DMS79 (cell line): ENCODE results near the gene ADCY2.

Experiments used
- DNase-seq: peaks from one replicate; lab custom pipeline; 2025; lab: John Stamatoyannopoulos, UW

ADCY2 gene

GRCh38 chr5:7515284-7515914 lies 119.5 kb downstream of the ADCY2 start:
- no peak for DNase-seq

GRCh38 chr5:7516253-7516652 lies 120.3 kb downstream of the ADCY2 start:
- no peak for DNase-seq

DNA sequence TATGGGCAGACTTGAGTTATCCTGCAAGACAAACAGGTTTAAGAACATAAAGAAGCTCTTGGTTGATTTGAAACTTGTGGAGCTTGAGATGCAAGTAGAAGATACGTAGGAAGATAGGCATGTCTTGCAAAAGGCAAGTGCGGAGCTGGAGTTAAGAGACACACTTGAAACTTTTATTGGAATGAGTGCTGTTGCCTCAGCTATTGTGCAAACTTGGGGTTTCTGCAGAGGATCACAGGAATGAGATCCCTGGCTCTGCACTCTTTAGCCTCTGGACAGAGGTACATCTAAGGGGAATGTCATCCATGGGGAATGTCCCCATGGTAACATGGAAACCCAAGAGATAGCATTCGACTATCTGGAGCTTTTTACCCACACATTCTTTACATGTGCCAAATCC lies 121.1 kb downstream of the ADCY2 start:
- DNase-seq = no peak

DNA sequence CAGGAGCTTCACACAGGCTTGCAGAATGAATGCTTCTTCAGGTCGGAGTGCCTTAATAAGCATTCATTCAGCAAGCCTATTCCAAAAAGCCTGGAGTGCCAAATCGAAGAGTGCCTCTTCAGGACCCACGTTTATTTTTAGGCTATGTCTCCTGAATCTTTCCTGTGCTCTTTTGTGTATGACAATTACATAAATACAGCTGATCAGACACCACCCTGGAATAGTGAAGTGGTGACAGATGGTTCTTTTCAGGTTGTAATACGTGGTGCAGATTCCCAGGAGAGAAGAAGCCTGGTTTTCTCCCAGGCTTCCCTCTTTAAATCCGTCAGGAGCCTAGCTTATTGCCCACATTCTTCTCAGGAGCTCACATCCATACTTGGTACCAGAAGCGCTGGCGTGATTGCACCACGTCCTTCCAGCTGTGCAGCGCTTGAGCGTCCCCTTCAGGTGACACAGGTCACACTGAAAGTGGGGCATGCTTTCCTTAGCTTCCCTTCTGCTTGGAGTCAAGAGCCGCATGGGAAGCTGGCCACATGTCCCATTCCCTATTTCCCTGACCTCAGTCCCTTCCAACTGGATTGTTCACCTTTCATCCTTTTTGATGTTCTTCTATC lies 123.1 kb downstream of the ADCY2 start:
- DNase-seq = no peak

GRCh38 chr5:7519564-7519963 lies 123.6 kb downstream of the ADCY2 start:
- DNase-seq = no peak

DNA sequence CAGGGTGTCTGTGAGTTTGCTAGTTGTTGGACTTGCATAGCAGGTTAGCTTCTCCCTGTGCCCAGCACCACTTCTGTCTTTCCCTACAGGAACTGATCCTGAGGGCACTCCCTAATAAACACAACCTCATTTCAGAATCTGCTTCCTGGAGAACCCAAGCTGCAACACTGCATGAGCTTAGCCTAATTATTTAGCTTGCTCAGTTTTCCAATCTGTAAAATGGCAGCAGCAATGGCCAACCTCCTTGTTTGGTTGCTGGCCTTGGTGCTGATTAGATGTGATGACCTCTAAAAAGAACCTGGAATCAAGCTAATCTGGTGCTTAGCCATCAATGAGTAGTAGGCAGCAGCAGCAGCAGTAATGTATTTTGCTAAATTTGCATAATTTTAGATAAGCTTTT lies 133.9 kb downstream of the ADCY2 start:
- DNase-seq = no peak

- no peak for DNase-seq
Observed at GRCh38 chr5:7533941-7534340, 138.0 kb downstream of the ADCY2 start.

- no peak for DNase-seq
Observed at GRCh38 chr5:7534505-7534904, 138.6 kb downstream of the ADCY2 start.

DNA sequence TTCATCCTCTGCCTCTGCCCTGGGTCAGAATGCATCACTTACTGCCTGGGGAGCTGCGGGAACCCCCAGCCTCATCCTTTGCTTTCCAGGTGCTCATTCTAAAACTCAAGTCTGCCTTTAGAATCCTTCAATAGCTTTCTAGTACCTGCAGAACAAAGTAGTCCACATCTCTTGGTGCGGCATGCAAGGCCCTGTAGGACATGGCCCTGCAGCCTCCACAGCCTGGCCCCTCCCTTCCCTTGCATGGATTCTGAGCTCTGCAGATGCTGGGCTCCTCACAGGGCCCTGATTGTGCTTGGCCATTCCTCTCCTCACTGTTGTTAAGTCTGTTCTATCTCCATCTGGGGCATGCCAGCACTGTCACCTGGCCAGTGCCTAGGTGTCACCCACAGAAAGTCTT lies 141.6 kb downstream of the ADCY2 start:
- DNase-seq = no peak

- no peak for DNase-seq
Observed at GRCh38 chr5:7539571-7539970, 143.6 kb downstream of the ADCY2 start.

DNA sequence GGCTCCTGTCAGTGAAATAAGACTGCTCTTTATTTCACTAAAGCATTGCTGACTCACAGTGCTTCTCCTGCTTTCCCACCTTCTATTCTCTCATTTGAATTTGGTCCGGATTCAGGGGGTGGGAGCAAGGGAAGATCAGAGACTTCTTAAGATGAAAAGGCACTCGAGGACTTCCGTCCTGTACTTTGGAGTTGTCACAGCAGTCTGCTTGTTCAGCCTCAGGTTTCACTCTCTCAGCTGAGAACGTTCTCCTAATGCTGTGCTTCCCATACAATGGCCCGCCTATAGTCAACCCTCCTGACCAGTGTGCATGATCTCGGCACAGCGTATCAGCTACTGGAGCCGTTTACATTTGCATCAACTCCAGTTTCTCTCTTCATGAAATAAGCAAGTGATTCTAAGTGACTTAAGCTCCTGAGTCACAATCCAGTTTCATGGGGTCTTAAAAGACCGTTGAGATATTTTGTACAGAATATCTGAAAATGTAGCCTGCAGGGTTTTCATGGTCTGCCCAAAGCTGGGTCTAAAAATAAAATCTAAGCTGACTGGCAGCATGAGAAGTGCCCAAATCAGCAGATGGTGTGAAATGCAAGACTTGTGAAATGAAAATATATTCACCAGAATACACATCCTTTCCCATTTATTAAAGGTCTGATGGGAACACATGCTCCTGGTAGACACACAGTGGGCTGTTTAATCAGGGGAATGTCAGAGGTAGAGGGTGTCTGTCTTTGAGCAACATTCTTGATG lies 145.0 kb downstream of the ADCY2 start:
- no peak for DNase-seq

DNA sequence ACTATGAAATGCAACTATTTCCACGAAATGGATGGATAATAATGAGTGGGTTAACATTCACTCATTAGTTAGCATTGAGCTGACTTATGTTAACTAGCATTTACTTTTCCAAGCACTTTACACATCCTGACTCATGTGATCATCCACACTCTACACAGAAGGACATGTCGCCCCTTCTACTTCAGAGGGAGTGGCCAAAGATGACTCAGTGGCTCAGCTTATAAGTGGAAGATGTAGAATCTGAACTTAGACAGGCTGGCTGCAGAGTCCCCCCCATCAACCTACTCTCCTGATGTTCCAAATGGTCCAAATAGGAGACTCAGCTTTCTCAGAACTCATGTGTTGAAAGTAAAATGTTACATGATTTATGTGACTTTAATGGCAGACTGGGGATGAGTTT lies 146.0 kb downstream of the ADCY2 start:
- DNase-seq = no peak

GRCh38 chr5:7546555-7546954 lies 150.6 kb downstream of the ADCY2 start:
- DNase-seq = no peak

DNA sequence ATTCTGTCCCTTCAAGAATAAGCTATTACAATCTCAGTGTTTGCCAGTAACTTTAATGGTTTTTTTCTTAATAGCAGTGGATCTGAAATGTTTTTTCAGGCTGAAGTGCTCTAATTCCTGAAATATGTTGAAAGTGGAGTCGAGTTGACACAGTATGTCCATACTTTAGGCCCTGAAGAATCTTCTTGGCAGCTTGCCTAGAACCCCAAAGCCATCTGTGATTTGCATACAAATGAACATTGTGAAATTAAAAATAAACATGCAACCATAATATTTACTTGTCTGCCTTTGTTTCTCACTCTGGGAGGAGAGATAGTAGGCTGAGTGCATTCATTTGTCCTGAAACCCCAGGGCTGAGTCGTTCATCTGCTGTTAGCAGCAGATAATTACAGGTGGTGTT lies 152.7 kb downstream of the ADCY2 start:
- no peak for DNase-seq

DNA sequence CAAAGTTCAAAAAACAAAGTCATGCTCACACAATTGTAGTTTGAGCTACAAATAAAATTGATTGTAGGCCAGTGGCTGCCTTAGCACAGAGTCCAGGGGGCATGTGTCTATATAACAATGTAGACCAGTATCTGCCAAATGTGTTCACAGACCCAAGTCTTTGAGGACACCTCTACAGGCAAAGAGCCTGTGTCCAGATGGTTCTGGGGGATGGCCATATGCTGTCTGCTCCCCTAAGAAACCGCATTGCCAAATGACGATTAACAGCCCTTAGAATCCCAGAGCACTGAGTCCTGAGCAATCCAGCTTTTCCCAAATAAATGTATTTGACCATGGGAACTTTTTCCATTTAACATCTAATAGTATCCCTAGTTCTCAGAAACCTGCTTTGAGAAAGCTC lies 169.6 kb downstream of the ADCY2 start:
- DNase-seq = no peak

GRCh38 chr5:7576023-7576715 lies 180.2 kb downstream of the ADCY2 start:
- no peak for DNase-seq

- no peak for DNase-seq
Observed at GRCh38 chr5:7577381-7577780, 181.4 kb downstream of the ADCY2 start.

DNA sequence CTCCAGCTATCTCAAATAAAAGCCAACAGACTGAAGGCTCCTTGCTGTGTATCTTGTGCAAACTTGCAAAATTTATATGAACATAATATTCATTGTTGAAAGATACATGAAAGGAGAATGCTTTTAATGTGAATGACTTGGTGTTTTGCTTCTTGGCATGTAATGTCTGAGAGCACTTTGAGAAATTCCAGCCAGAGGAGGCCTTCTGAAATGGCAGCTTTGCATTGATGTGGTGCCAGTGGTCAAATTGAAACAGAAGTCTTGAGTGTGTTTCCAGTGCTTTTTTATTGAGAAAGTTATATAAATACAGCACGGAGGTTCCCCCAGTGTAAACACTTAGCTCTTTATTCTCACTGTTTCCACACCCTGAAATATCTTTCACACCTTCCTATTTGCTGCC lies 182.1 kb downstream of the ADCY2 start:
- no peak for DNase-seq

DNA sequence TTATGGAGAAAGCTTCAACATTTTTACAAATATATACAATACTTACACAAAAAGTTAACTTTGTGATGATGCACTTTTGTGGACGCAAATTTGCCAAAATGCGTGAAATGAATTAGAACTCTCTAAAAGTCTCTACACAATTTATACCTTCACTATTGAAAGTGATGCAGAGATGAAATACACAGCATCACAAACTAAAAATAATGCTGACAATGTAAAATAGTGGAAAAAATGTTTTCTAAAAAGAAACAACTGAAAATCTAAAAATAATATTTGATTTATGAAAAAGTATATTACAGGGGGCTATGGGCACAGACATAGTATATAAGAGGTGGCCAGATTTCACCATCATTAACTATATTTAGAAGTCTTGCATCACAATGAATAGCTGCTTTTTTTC lies 188.8 kb downstream of the ADCY2 start:
- no peak for DNase-seq

- DNase-seq = no peak
Observed at GRCh38 chr5:7585807-7586206, 189.9 kb downstream of the ADCY2 start.

GRCh38 chr5:7586480-7586879 lies 190.5 kb downstream of the ADCY2 start:
- no peak for DNase-seq

- no peak for DNase-seq
Observed at GRCh38 chr5:7589800-7590199, 193.9 kb downstream of the ADCY2 start.

DNA sequence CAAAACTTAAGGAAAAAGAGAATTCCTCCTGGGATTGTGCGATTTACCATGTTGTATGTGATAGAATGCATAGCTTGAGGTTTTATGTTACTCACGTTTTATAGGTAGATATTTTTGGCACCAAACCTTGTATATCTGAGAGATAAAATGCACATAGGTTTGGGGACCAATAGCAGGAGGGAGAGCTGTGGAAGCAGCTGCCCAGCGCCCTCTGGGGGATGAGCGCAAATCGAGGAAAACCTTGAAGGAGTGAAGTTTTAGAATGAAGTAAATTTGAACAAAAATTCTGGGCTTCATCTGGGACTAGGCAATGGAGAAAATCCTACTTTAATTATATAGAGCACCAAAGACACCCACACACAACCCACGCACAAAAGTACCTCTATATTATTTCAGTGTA lies 197.0 kb downstream of the ADCY2 start:
- DNase-seq = no peak
